SK-N-SH (cell line): ENCODE measurements around the gene SCAMP3. TPM values are rescaled to one million over a fixed set of nuclear protein-coding genes. Genes with fewer than 3 reads are reported as not detected.

ENCODE experiments used
- CTCF ChIA-PET: fragments of 300-600, 350-600 bp; formaldehyde crosslinking; extraction: SDS; loops from one replicate; lab custom pipeline; 2021; lab: Yijun Ruan, JAX
- POLR2A ChIA-PET: fragments of 350-600 bp; sonication (Branson Sonifier 250); formaldehyde crosslinking; extraction: SDS; loops from one replicate; lab custom pipeline; 2020; ENCODE audit warnings: antibody characterized with exemption, inconsistent platforms; lab: Yijun Ruan, JAX
- DNase-seq: peaks from one replicate; pipeline ENCODE4 v3.0.0; 2012
- H2AFZ ChIP-seq: fragments of 200-600 bp; sonication (generic); 2 replicates; pipeline ENCODE4 v1.8.1; 2016; ENCODE audit warnings: antibody characterized with exemption, mild to moderate bottlenecking, low read depth
- H3F3A ChIP-seq: fragments of 200-600 bp; sonication (generic); replicated peaks from 2 replicates; pipeline ENCODE3; 2016; ENCODE audit warnings: antibody characterized with exemption, mild to moderate bottlenecking; ENCODE audit not compliant: insufficient read depth
- H3K27ac ChIP-seq, 2 experiments: fragments of 200-500 bp in 1 of 2; fragments of 200-600 bp in 1 of 2; sonication (Bioruptor generic) in 1 of 2; sonication (generic), shearing (Covaris generic) in 1 of 2; 2 replicates each; pipeline versions ENCODE4 v1.5.1 to v1.6.1; 2014 to 2016; ENCODE audit warnings: low read depth in 2 of 2, inconsistent platforms in 1 of 2, low read length in 1 of 2, mild to moderate bottlenecking in 1 of 2, mixed read lengths in 1 of 2
- H3K27me3 ChIP-seq: fragments of 200-600 bp; sonication (generic), shearing (Covaris generic); 2 replicates; pipeline ENCODE4 v1.6.1; 2016; ENCODE audit warnings: mixed run types; ENCODE audit not compliant: insufficient read depth
- H3K36me3 ChIP-seq, 2 experiments: fragments of 200-500 bp in 1 of 2; fragments of 200-600 bp in 1 of 2; sonication (Bioruptor generic) in 1 of 2; sonication (generic) in 1 of 2; replicated peaks in 1 of 2; 2 replicates each; pipeline versions ENCODE3 to v1.5.1; 2014 to 2016; ENCODE audit warnings: low read length in 1 of 2, mild to moderate bottlenecking in 1 of 2; ENCODE audit not compliant: insufficient read depth in 2 of 2, control insufficient read depth in 1 of 2
- H3K4me1 ChIP-seq, 2 experiments: fragments of 200-500 bp in 1 of 2; fragments of 200-600 bp in 1 of 2; sonication (Bioruptor generic) in 1 of 2; sonication (generic), shearing (Covaris generic) in 1 of 2; 2 replicates each; pipeline versions ENCODE4 v1.5.1 to v1.6.1; 2014 to 2016; ENCODE audit warnings: low read depth in 1 of 2, low read length in 1 of 2, mixed run types in 1 of 2; ENCODE audit not compliant: insufficient read depth in 2 of 2, control insufficient read depth in 1 of 2
- H3K4me2 ChIP-seq: fragments of 200-600 bp; sonication (generic), shearing (Covaris generic); 2 replicates; pipeline ENCODE4 v1.6.1; 2017; ENCODE audit warnings: mixed run types
- H3K4me3 ChIP-seq, 2 experiments: fragments of 200-500 bp in 1 of 2; fragments of 200-600 bp in 1 of 2; sonication (Bioruptor generic) in 1 of 2; sonication (generic), shearing (Covaris generic) in 1 of 2; 2 replicates each; pipeline versions ENCODE4 v1.5.1 to v1.8.1; 2014 to 2016; ENCODE audit warnings: low read depth in 2 of 2, inconsistent platforms in 1 of 2, low read length in 1 of 2, mild to moderate bottlenecking in 1 of 2, mixed read lengths in 1 of 2, moderate library complexity in 1 of 2
- H3K79me2 ChIP-seq: fragments of 200-600 bp; sonication (generic); 2 replicates; pipeline ENCODE4 v1.8.1; 2017; ENCODE audit warnings: mild to moderate bottlenecking; ENCODE audit not compliant: insufficient read depth
- H3K9ac ChIP-seq: fragments of 200-600 bp; sonication (generic); 2 replicates; pipeline ENCODE4 v1.6.1; 2017; ENCODE audit warnings: mixed run types
- H3K9me2 ChIP-seq: fragments of 200-600 bp; sonication (generic); 2 replicates; pipeline ENCODE4 v1.6.1; 2017; ENCODE audit warnings: mixed run types
- H3K9me3 ChIP-seq: fragments of 200-600 bp; sonication (generic); 2 replicates; pipeline ENCODE4 v1.6.1; 2017; ENCODE audit warnings: mixed run types, mild to moderate bottlenecking, moderate library complexity
- H4K20me1 ChIP-seq: fragments of 200-600 bp; sonication (generic); 2 replicates; pipeline ENCODE4 v1.6.1; 2017; ENCODE audit warnings: mild to moderate bottlenecking, mixed run types; ENCODE audit not compliant: insufficient read depth
- EP300 ChIP-seq, 2 experiments: IDR thresholded peaks; 2 replicates each; pipeline versions ENCODE4 v1.4.0 to v1.6.1; 2012; ENCODE audit warnings: borderline replicate concordance in 1 of 2, low read depth in 1 of 2, low read length in 1 of 2
- FOXJ3 ChIP-seq: sonication (generic); formaldehyde crosslinking; IDR thresholded peaks from 2 replicates; pipeline ENCODE4 v1.5.1; 2020; ENCODE audit warnings: mild to moderate bottlenecking, missing genetic modification reagents
- FOXM1 ChIP-seq: IDR thresholded peaks from 2 replicates; pipeline ENCODE4 v1.4.0; 2012; ENCODE audit warnings: low read depth, mild to moderate bottlenecking
- NFIC ChIP-seq: IDR thresholded peaks from 2 replicates; pipeline ENCODE4 v1.4.0; 2012; ENCODE audit warnings: borderline replicate concordance
- RAD21 ChIP-seq: IDR thresholded peaks from 2 replicates; pipeline ENCODE4 v1.6.1; 2012; ENCODE audit warnings: mild to moderate bottlenecking, low read length
- RFX5 ChIP-seq: IDR thresholded peaks from 2 replicates; pipeline ENCODE4 v1.6.1; 2012; ENCODE audit warnings: mild to moderate bottlenecking, improper control_type of control experiment, low read length
- TEAD4 ChIP-seq: IDR thresholded peaks from 2 replicates; pipeline ENCODE4 v1.4.0; 2012; ENCODE audit warnings: mild to moderate bottlenecking, borderline replicate concordance; ENCODE audit not compliant: insufficient read depth
- WGBS: methylation state at CpG from one replicate; pipeline ENCODE4 v1.1.6; 2017; ENCODE audit warnings: low lambda C conversion rate; 5-methylcytosine and 5-hydroxymethylcytosine counted together
- polyA plus RNA-seq, 3 experiments: library from polyadenylated mRNA; depleted of rRNA; stranded (reverse); fragments of >200 nt; gene quantifications; 2 replicates each; pipeline ENCODE4 v1.2.3, GENCODE V29; 2012
- TF ChIP-seq, protein P1 (sequence below): fragments of 150-350 bp; IDR thresholded peaks from 2 replicates; pipeline ENCODE4 v1.6.1; 2017; ENCODE audit warnings: antibody characterized with exemption, low read length, low read depth, borderline replicate concordance
- TF ChIP-seq, protein P2 (sequence below): IDR thresholded peaks from 2 replicates; pipeline ENCODE4; 2012

The SCAMP3 gene
- polyA plus RNA-seq, 1 of the 3 experiments (the other 2 are of a cell fraction), result 193 TPM

DNA sequence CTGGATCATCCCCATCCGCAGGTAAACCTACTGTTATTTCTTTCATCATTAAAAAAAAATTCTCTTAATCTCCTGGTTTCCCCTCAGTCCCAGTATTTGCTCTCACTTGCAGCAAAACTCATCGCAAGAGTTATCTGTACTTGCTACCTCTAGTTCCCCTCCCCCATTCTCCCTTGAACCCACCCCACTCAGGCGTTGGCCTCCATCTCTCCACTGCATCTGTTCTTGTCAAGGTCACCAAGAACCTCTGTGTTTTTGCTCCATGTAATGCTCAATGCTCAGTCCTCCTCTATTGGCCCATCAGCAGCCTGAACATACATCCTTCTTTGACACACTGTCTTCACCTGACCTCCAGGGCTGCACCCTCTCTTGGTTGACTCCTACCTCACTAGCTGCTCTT is 34.5 kb upstream of the SCAMP3 start:
- Histone ChIP-seq H3K36me3 (no peaks in the 10 kb centered on the region), H3K9me3 (no peaks in the 10 kb centered on the region), H4K20me1 (no peaks in the 10 kb centered on the region)
- WGBS, result 67% methylated on average over 3 of the region's 3 CpGs
- TF ChIP-seq EP300 (IDR thresholded peaks at IDR 0.05; ENCODE audit: borderline replicate concordance in 1 of 2, low read depth in 1 of 2, low read length in 1 of 2) (no peak), NFIC (no peak), RAD21 (no peak)
- TF ChIP-seq, protein P1, sequence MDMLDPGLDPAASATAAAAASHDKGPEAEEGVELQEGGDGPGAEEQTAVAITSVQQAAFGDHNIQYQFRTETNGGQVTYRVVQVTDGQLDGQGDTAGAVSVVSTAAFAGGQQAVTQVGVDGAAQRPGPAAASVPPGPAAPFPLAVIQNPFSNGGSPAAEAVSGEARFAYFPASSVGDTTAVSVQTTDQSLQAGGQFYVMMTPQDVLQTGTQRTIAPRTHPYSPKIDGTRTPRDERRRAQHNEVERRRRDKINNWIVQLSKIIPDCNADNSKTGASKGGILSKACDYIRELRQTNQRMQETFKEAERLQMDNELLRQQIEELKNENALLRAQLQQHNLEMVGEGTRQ, result no peak
- TF ChIP-seq, protein P2, sequence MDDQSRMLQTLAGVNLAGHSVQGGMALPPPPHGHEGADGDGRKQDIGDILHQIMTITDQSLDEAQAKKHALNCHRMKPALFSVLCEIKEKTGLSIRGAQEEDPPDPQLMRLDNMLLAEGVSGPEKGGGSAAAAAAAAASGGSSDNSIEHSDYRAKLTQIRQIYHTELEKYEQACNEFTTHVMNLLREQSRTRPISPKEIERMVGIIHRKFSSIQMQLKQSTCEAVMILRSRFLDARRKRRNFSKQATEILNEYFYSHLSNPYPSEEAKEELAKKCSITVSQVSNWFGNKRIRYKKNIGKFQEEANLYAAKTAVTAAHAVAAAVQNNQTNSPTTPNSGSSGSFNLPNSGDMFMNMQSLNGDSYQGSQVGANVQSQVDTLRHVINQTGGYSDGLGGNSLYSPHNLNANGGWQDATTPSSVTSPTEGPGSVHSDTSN, result no peak
- TF ChIP-seq, all 33 proteins: peak for 0
- ChIA-PET POLR2A (no interaction called here), CTCF (interaction anchor here (1.3 kb wide), 1 partner anchor 11 kb away, joined by 6 read pairs; the partner anchor contains the start of gene FDPS)
- no peaks in the 10 kb centered on the region for H3K79me2 ChIP-seq
- no peaks in the 10 kb centered on the region for H3K9me2 ChIP-seq
- no peaks in the 10 kb centered on the region for H3K4me1 ChIP-seq
- H2AFZ ChIP-seq, result no peak overlapping the region
- H3K9ac ChIP-seq, result no peak overlapping the region
- no peak overlapping the region for H3K4me3 ChIP-seq
- H3K4me2 ChIP-seq, result no peak overlapping the region
- DNase-seq, result no peak
- H3K27me3 ChIP-seq, result no peaks in the 10 kb centered on the region
- no peaks in the 10 kb centered on the region for H3F3A ChIP-seq
- H3K27ac ChIP-seq, result no peak overlapping the region

DNA sequence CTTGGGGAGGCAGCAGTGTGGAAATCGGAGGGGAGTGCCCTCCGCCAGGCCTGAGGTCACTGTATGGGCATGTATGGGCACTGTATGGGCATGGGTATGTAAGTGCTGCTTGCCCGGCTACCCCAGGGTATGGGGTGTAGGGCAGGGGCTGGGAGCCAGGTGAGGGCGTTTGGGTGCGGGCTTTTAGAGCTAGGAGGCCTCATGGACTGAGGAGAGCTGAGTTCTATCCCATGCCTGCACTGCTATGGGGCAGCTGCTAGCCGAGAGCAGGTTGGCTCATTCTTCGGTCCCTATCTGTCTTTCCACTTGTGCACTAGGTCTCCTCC is 33.7 kb upstream of the SCAMP3 start:
- 80% methylated on average over 5 of the region's 7 CpGs for WGBS
- CTCF ChIA-PET, result interaction anchor here (0.9 kb wide), 1 partner anchor 12 kb away, joined by 3 read pairs; no protein-coding TSS in a partner anchor
- no peaks in the 10 kb centered on the region for H3K4me1 ChIP-seq
- H3K9ac ChIP-seq, result no peak overlapping the region
- H2AFZ ChIP-seq, result no peak overlapping the region
- no peaks in the 10 kb centered on the region for H3K79me2 ChIP-seq
- H3F3A ChIP-seq, result no peaks in the 10 kb centered on the region
- no peak overlapping the region for H3K4me3 ChIP-seq
- H3K27me3 ChIP-seq, result no peaks in the 10 kb centered on the region
- no peaks in the 10 kb centered on the region for H3K9me2 ChIP-seq
- no peak for DNase-seq
- POLR2A ChIA-PET, result no interaction called here
- H3K27ac ChIP-seq, result no peak overlapping the region
- H3K4me2 ChIP-seq, result no peak overlapping the region
- H3K9me3 ChIP-seq, result no peaks in the 10 kb centered on the region
- TF ChIP-seq RFX5, result no peak
- no peak for TF ChIP-seq FOXM1
- TF ChIP-seq FOXJ3 (CRISPR knock-in tag), result no peak
- no peak for TF ChIP-seq TEAD4
- H3K36me3 ChIP-seq, result no peaks in the 10 kb centered on the region
- H4K20me1 ChIP-seq, result no peaks in the 10 kb centered on the region
